ENCODE measurements around the gene RAB11FIP3. TPM values are rescaled to one million over a fixed set of nuclear protein-coding genes. Genes with fewer than 3 reads are reported as not detected.
A peak's percentile ranks its signal among the peaks of the same experiment; 100 is the strongest.

RAB11FIP3 gene
- total and polyA plus RNA-seq, 10 of the 15 experiments (the other 5 are each of a cell fraction or from before 2014, with no cell fraction given): 1.2 to 27.3 (median 7.7) TPM

DNA sequence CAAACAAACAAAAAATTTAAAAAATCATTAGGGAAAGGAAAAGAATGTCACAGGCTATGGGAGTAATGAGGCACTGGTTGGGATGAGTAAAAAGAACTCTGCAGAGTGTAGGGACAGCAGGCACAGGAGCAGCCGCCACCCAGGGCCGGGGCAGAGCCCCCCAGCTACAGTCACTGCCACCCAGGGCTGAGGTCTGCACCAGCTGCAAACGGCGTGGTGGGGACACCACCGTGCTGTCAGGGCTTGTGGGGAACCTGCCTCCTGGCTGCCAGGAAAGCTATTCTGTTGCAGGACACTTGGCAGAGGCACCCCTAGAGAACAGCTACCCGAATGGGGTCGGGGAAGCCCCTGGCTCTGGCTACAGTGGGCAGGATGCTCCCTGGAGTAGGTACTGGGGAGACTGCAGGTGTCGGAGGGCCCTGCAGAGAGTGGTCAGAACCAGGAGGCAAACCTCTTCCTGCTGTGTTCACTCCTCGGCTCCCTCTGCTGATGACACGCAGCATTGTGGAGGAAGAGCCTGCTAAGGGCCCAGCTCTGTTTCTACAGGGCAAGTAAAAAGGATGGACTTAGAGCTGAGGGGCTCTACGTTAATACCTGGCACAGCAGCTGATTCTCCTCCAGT lies 69.8 kb downstream of the RAB11FIP3 start:
- peak; percentile 79 for ATAC-seq
- FAIRE-seq: no peak
- no TSS peak for BruUV-seq (replicated peaks)
- TF ChIP-seq PAX8 (IDR thresholded peaks at IDR 0.05) (no peak), SMC3 (IDR thresholded peaks at IDR 0.05; ENCODE audit: borderline replicate concordance, low read length) (peak; percentile 43; the same call in 1 of the 2 replicates), RAD21 (IDR thresholded peaks at IDR 0.05; ENCODE audit: insufficient read depth, low read depth, low read length) (peak; percentile 23; the same call in 1 of the 2 replicates), CTCF (IDR thresholded peaks at IDR 0.05 in 2 of 3, conservative IDR thresholded peaks at IDR 0.05 in 1 of 3; ENCODE audit: control insufficient read depth in 2 of 3, extremely low read depth in 1 of 3, insufficient read depth in 1 of 3, low read depth in 3 of 3, low read length in 3 of 3) (peak; percentile 37 to 42 (median 41); a peak in 4 of 6 replicates), HDAC2 (IDR thresholded peaks at IDR 0.05) (no peak)
- H3K9me3 ChIP-seq (replicated peaks; ENCODE audit: control insufficient read depth, insufficient read depth, low read length): no peaks in the 10 kb centered on the region
- DNase-seq (ENCODE audit: low read depth, low spot score): no peak
- ChIA-PET RAD21 (ENCODE audit: unreplicated experiment) (no interaction called here), CTCF (no interaction called here), POLR2A (no interaction called here), SMC1A (ENCODE audit: uncharacterized antibody, unreplicated experiment) (no interaction called here)
- H2AFZ ChIP-seq (ENCODE audit: control insufficient read depth, low read depth, low read length): no peak overlapping the region
- H3K4me2 ChIP-seq (ENCODE audit: control insufficient read depth, insufficient read depth): no peak overlapping the region
- no peaks in the 10 kb centered on the region for H3K27me3 ChIP-seq (replicated peaks in 1 of 2; ENCODE audit: control insufficient read depth in 2 of 2, insufficient read depth in 2 of 2, low read length in 1 of 2)
- in situ Hi-C loops (cut with MboI) (no loop called here), intact Hi-C loops (cut with micrococcal nuclease; ENCODE audit: unreplicated experiment) (loop anchor here (10.0 kb wide), 1 partner anchor 100 kb away; the partner anchor contains the start of gene NME4)
- H3K9ac ChIP-seq (ENCODE audit: control insufficient read depth, insufficient read depth, low read length): no peak overlapping the region
- 20% methylated on average over 11 of the region's 11 CpGs for WGBS (ENCODE audit: insufficient coverage, insufficient replicate concordance, low lambda C conversion rate, missing lambda C conversion rate)
- H4K20me1 ChIP-seq (ENCODE audit: control insufficient read depth, insufficient read depth): no peaks in the 10 kb centered on the region
- no peaks in the 10 kb centered on the region for H3K79me2 ChIP-seq (ENCODE audit: control insufficient read depth, insufficient read depth, low read length)
- no peaks in the 10 kb centered on the region for H3K4me1 ChIP-seq (ENCODE audit: control insufficient read depth, insufficient read depth, low read length)
- no peak overlapping the region for H3K4me3 ChIP-seq
- H3K36me3 ChIP-seq (ENCODE audit: control insufficient read depth in 2 of 2, insufficient read depth in 2 of 2, low read length in 1 of 2): no peaks in the 10 kb centered on the region; a peak in 3 of 4 replicates
- no peak overlapping the region for H3K27ac ChIP-seq (ENCODE audit: control insufficient read depth, insufficient read depth)
